Mucosa of rectum (tissue), 2 donors: ENCODE measurements around the gene KIF6.
"Not testable (repeated sequence)": the region's sequence is repeated elsewhere in the genome, so short reads cannot be mapped to it uniquely, and the experiment has no call there.

Experiments
- H3K27ac ChIP-seq, 2 donors: one replicate each; pipeline ENCODE4 v1.7.0; 2013; ENCODE audit warnings: inconsistent platforms in 2 of 2, low read depth in 2 of 2, low read length in 2 of 2
- H3K27me3 ChIP-seq, 2 donors: one replicate each; pipeline ENCODE4 v1.7.0; 2013; ENCODE audit warnings: low read length in 2 of 2; ENCODE audit not compliant: control insufficient read depth in 2 of 2, insufficient read depth in 2 of 2
- H3K36me3 ChIP-seq, 2 donors: one replicate each; pipeline ENCODE4 v1.7.0; 2013; ENCODE audit warnings: low read length in 2 of 2; ENCODE audit not compliant: control insufficient read depth in 2 of 2, insufficient read depth in 2 of 2
- H3K4me1 ChIP-seq, 2 donors: one replicate each; pipeline ENCODE4 v1.7.0; 2013; ENCODE audit warnings: low read length in 2 of 2, mild to moderate bottlenecking in 1 of 2; ENCODE audit not compliant: control insufficient read depth in 2 of 2, insufficient read depth in 2 of 2
- H3K4me3 ChIP-seq, 2 donors: one replicate each; pipeline ENCODE4 v1.7.0; 2013; ENCODE audit warnings: low read length in 2 of 2
- H3K9ac ChIP-seq, 2 donors: one replicate each; pipeline ENCODE4 v1.7.0; 2013; ENCODE audit warnings: low read length in 2 of 2, low read depth in 1 of 2, mild to moderate bottlenecking in 1 of 2
- H3K9me3 ChIP-seq, 2 donors: one replicate each; pipeline ENCODE4 v1.7.0; 2013; ENCODE audit warnings: low read length in 2 of 2; ENCODE audit not compliant: control insufficient read depth in 2 of 2
- donor health status: healthy.
- donor health status: Normal muscosa, but diverticular disease.

Gene KIF6

GRCh38 chr6:39723350-39723749 lies 1.9 kb downstream of the KIF6 start:
- not testable (repeated sequence) for H3K27ac ChIP-seq, H3K9ac ChIP-seq, H3K4me3 ChIP-seq, H3K27me3 ChIP-seq, H3K36me3 ChIP-seq, H3K9me3 ChIP-seq, H3K4me1 ChIP-seq

GRCh38 chr6:39714802-39715201 lies 10.4 kb downstream of the KIF6 start:
- H3K4me3 ChIP-seq: no peak overlapping the region
- H3K9ac ChIP-seq: no peak overlapping the region
- no peaks in the 10 kb centered on the region for H3K9me3 ChIP-seq
- H3K27ac ChIP-seq: no peak overlapping the region
- H3K27me3 ChIP-seq: peaks cover 0 to 3% of the 10 kb centered on the region in 2 donors
- H3K4me1 ChIP-seq: no peaks in the 10 kb centered on the region
- H3K36me3 ChIP-seq: no peaks in the 10 kb centered on the region

GRCh38 chr6:39707962-39708683 lies 17.1 kb downstream of the KIF6 start:
- H3K4me3 ChIP-seq: no peak overlapping the region
- no peak overlapping the region for H3K9ac ChIP-seq
- no peaks in the 10 kb centered on the region for H3K27me3 ChIP-seq
- H3K4me1 ChIP-seq: no peaks in the 10 kb centered on the region
- H3K9me3 ChIP-seq: no peaks in the 10 kb centered on the region
- no peaks in the 10 kb centered on the region for H3K36me3 ChIP-seq
- H3K27ac ChIP-seq: no peak overlapping the region

- Histone ChIP-seq H3K27ac (no peak overlapping the region), H3K4me3 (no peak overlapping the region), H3K27me3 (no peaks in the 10 kb centered on the region), H3K9me3 (no peaks in the 10 kb centered on the region), H3K9ac (no peak overlapping the region), H3K4me1 (no peaks in the 10 kb centered on the region), H3K36me3 (no peaks in the 10 kb centered on the region)
Measured at GRCh38 chr6:39706819-39707335, 18.3 kb downstream of the KIF6 start.

GRCh38 chr6:39702265-39702664 lies 22.9 kb downstream of the KIF6 start:
- H3K9me3 ChIP-seq: no peaks in the 10 kb centered on the region
- no peaks in the 10 kb centered on the region for H3K4me1 ChIP-seq
- no peak overlapping the region for H3K9ac ChIP-seq
- no peaks in the 10 kb centered on the region for H3K36me3 ChIP-seq
- no peaks in the 10 kb centered on the region for H3K27me3 ChIP-seq
- no peak overlapping the region for H3K27ac ChIP-seq
- H3K4me3 ChIP-seq: no peak overlapping the region

GRCh38 chr6:39700362-39700761 lies 24.8 kb downstream of the KIF6 start:
- H3K4me1 ChIP-seq: no peaks in the 10 kb centered on the region
- no peak overlapping the region for H3K27ac ChIP-seq
- no peaks in the 10 kb centered on the region for H3K27me3 ChIP-seq

GRCh38 chr6:39698789-39699188 lies 26.4 kb downstream of the KIF6 start:
- Histone ChIP-seq H3K27me3 (no peaks in the 10 kb centered on the region), H3K9ac (no peak overlapping the region), H3K9me3 (no peaks in the 10 kb centered on the region), H3K4me3 (no peak overlapping the region), H3K27ac (no peak overlapping the region), H3K4me1 (no peaks in the 10 kb centered on the region), H3K36me3 (no peaks in the 10 kb centered on the region)

More at GRCh38 chr6:39700362-39700761, 24.8 kb downstream of the KIF6 start:
- H3K9me3 ChIP-seq: no peaks in the 10 kb centered on the region
- no peak overlapping the region for H3K4me3 ChIP-seq
- no peak overlapping the region for H3K9ac ChIP-seq
- no peaks in the 10 kb centered on the region for H3K36me3 ChIP-seq

GRCh38 chr6:39696986-39697788 lies 28.0 kb downstream of the KIF6 start:
- Histone ChIP-seq H3K4me1 (no peaks in the 10 kb centered on the region), H3K27me3 (no peaks in the 10 kb centered on the region), H3K4me3 (no peak overlapping the region), H3K9ac (no peak overlapping the region), H3K36me3 (no peaks in the 10 kb centered on the region), H3K9me3 (no peaks in the 10 kb centered on the region), H3K27ac (no peak overlapping the region)

GRCh38 chr6:39695447-39695846 lies 29.8 kb downstream of the KIF6 start:
- Histone ChIP-seq H3K4me3 (no peak overlapping the region), H3K9ac (no peak overlapping the region), H3K9me3 (no peaks in the 10 kb centered on the region), H3K27ac (no peak overlapping the region), H3K36me3 (no peaks in the 10 kb centered on the region), H3K27me3 (no peaks in the 10 kb centered on the region), H3K4me1 (no peaks in the 10 kb centered on the region)

- Histone ChIP-seq H3K9me3 (no peaks in the 10 kb centered on the region), H3K27me3 (no peaks in the 10 kb centered on the region), H3K4me1 (no peaks in the 10 kb centered on the region)
Measured at GRCh38 chr6:39693206-39693605, 32.0 kb downstream of the KIF6 start.

More at GRCh38 chr6:39693206-39693605, 32.0 kb downstream of the KIF6 start:
- Histone ChIP-seq H3K36me3 (no peaks in the 10 kb centered on the region), H3K9ac (no peak overlapping the region), H3K27ac (no peak overlapping the region), H3K4me3 (no peak overlapping the region)
